GM23338 (cell line): Measurements from ENCODE around the gene DCLK1. TPM values are rescaled to one million over a fixed set of nuclear protein-coding genes. Genes with fewer than 3 reads are reported as not detected.

Experiments
- ATAC-seq: fragments of 200-7000 bp; cut with Tn5 transposase; 3 replicates; pipeline ENCODE4 v1.9.1; 2020
- DNase-seq: peaks from one replicate; pipeline ENCODE4 v3.0.0-alpha.2; 2015; ENCODE audit warnings: low spot score
- H2AFZ ChIP-seq: fragments of 200-600 bp; sonication (generic); 2 replicates; pipeline ENCODE4 v1.8.0; 2016; ENCODE audit warnings: antibody characterized with exemption, mild to moderate bottlenecking, moderate library complexity
- H3F3A ChIP-seq: fragments of 200-600 bp; sonication (generic); replicated peaks from 2 replicates; pipeline ENCODE4 v1.8.0; 2017; ENCODE audit warnings: antibody characterized with exemption, mixed run types, low read depth
- H3K27ac ChIP-seq: fragments of 200-600 bp; sonication (generic); 2 replicates; pipeline ENCODE4 v1.6.1; 2016; ENCODE audit warnings: low read depth
- H3K27me3 ChIP-seq: fragments of 200-600 bp; sonication (generic); 2 replicates; pipeline ENCODE4 v1.8.0; 2016; ENCODE audit warnings: mild to moderate bottlenecking, mixed run types, moderate library complexity; ENCODE audit not compliant: insufficient read depth
- H3K36me3 ChIP-seq: fragments of 200-600 bp; sonication (generic); 2 replicates; pipeline ENCODE4 v1.8.0; 2016; ENCODE audit warnings: mild to moderate bottlenecking; ENCODE audit not compliant: insufficient read depth
- H3K4me1 ChIP-seq: fragments of 200-600 bp; sonication (generic); 2 replicates; pipeline ENCODE4 v1.8.0; 2016; ENCODE audit warnings: mild to moderate bottlenecking, moderate library complexity; ENCODE audit not compliant: insufficient read depth
- H3K4me2 ChIP-seq: fragments of 200-600 bp; sonication (generic); 2 replicates; pipeline ENCODE4 v1.7.1; 2017; ENCODE audit warnings: mixed run types
- H3K4me3 ChIP-seq: fragments of 200-600 bp; sonication (generic); 2 replicates; pipeline ENCODE4 v1.6.1; 2016; ENCODE audit warnings: mixed run types
- H3K79me2 ChIP-seq: fragments of 200-600 bp; sonication (generic); replicated peaks from 2 replicates; pipeline ENCODE4 v1.8.0; 2017; ENCODE audit warnings: mild to moderate bottlenecking; ENCODE audit not compliant: insufficient read depth
- H3K9me2 ChIP-seq: fragments of 200-600 bp; sonication (generic); 2 replicates; pipeline ENCODE4 v1.8.0; 2017; ENCODE audit not compliant: insufficient read depth
- H4K20me1 ChIP-seq: fragments of 200-600 bp; sonication (generic); replicated peaks from 2 replicates; pipeline ENCODE4 v1.8.0; 2017; ENCODE audit warnings: mild to moderate bottlenecking; ENCODE audit not compliant: insufficient read depth
- H3K27ac Mint-ChIP-seq: 2 replicates; pipeline ENCODE4 v1.8.0; 2020; ENCODE audit warnings: inconsistent platforms, mild to moderate bottlenecking, moderate library complexity, mixed read lengths
- H3K27me3 Mint-ChIP-seq: 3 replicates; pipeline ENCODE4 v1.8.0; 2022; ENCODE audit warnings: low read depth, mild to moderate bottlenecking, moderate library complexity, mixed read lengths, inconsistent platforms; ENCODE audit not compliant: insufficient read depth, poor library complexity
- H3K36me3 Mint-ChIP-seq: 3 replicates; pipeline ENCODE4 v1.8.0; 2021; ENCODE audit warnings: low read depth, mild to moderate bottlenecking, inconsistent platforms, moderate library complexity, mixed read lengths
- H3K4me1 Mint-ChIP-seq: 3 replicates; pipeline ENCODE4 v1.8.0; 2020; ENCODE audit warnings: mild to moderate bottlenecking, inconsistent platforms, mixed read lengths
- H3K4me3 Mint-ChIP-seq: 3 replicates; pipeline ENCODE4 v1.8.0; 2021; ENCODE audit warnings: moderate library complexity, mild to moderate bottlenecking, inconsistent platforms, mixed read lengths
- H3K9me3 Mint-ChIP-seq: 3 replicates; pipeline ENCODE4 v1.8.0; 2020; ENCODE audit warnings: moderate library complexity, mild to moderate bottlenecking, inconsistent platforms, mixed read lengths
- CREB1 ChIP-seq: fragments of 250-450 bp; sonication (Bioruptor Pico); IDR thresholded peaks from 2 replicates; pipeline ENCODE4 v1.5.0; 2020; ENCODE audit warnings: low read depth, mild to moderate bottlenecking, moderate library complexity
- EZH2 ChIP-seq: fragments of 200-600 bp; sonication (generic); IDR thresholded peaks from one replicate; pipeline ENCODE4 v1.8.0; 2017; ENCODE audit warnings: antibody characterized with exemption, mild to moderate bottlenecking, low read depth; ENCODE audit not compliant: unreplicated experiment
- EZH2phosphoT487 ChIP-seq: fragments of 200-600 bp; sonication (generic); IDR thresholded peaks from one replicate; pipeline ENCODE4 v1.8.1; 2018; ENCODE audit warnings: antibody characterized with exemption; ENCODE audit not compliant: unreplicated experiment
- POLR2AphosphoS5 ChIP-seq: IDR thresholded peaks from 2 replicates; pipeline ENCODE4 v1.6.1; 2016; ENCODE audit warnings: antibody characterized with exemption, low read depth
- STAT1 ChIP-seq: IDR thresholded peaks from one replicate; pipeline ENCODE4 v1.6.1; 2016; ENCODE audit warnings: antibody characterized with exemption; ENCODE audit not compliant: unreplicated experiment
- ZNF114 ChIP-seq: fragments of 250-450 bp; sonication (Bioruptor Pico); IDR thresholded peaks from 2 replicates; pipeline ENCODE4 v1.5.0; 2020; ENCODE audit warnings: mild to moderate bottlenecking, moderate library complexity
- ZNF331 ChIP-seq: fragments of 250-450 bp; sonication (Bioruptor Pico); IDR thresholded peaks from 2 replicates; pipeline ENCODE4 v1.5.0; 2020; ENCODE audit warnings: low read depth, mild to moderate bottlenecking, moderate library complexity
- polyA plus RNA-seq: library from polyadenylated mRNA; unstranded; fragments of >200 nt; fragmentation: Nextera tagmentation; extraction: Ambion mirVana; gene quantifications from 2 replicates; pipeline ENCODE4 v1.2.1, GENCODE V29; 2016
- total RNA-seq: library from RNA; depleted of rRNA; stranded (reverse); fragments of >200 nt; shearing (Covaris generic); gene quantifications from 2 replicates; pipeline ENCODE4 v1.2.3, GENCODE V29; 2014
- TF ChIP-seq, protein P1 (sequence below): fragments of 250-450 bp; sonication (Bioruptor Pico); IDR thresholded peaks from 2 replicates; pipeline ENCODE4 v1.5.0; 2020; ENCODE audit warnings: mild to moderate bottlenecking, moderate library complexity
- TF ChIP-seq, protein P2 (sequence below): IDR thresholded peaks from 2 replicates; pipeline ENCODE4 v1.6.1; 2016; ENCODE audit warnings: antibody characterized with exemption
- TF ChIP-seq, protein P3 (sequence below): IDR thresholded peaks from one replicate; pipeline ENCODE4 v1.6.1; 2018; ENCODE audit warnings: antibody characterized with exemption; ENCODE audit not compliant: unreplicated experiment

The DCLK1 gene
- total and polyA plus RNA-seq, 2 experiments from 2014 or later = 13.1 to 57.7 TPM

DNA sequence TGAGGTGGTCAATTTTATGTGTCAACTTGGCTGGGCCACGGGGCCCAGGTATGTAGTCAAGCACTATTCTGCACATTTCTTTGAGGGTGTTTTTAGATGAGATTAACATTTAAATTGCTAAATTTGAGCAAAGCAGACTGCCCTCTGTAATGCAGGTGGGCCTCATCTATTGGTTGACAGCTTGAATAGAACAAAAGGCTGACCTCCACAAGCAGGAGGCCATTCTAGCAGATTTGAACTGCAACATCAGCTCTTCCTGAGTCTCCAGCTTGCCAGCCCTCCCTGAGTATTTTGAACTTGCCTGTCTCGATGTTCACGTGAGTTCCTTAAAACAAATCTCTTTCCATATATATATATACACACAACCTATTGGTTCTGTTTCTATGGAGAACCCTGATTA is 134.8 kb downstream of the DCLK1 start:
- no peaks in the 10 kb centered on the region for H4K20me1 ChIP-seq
- H3K4me3 ChIP-seq = peak overlapping the region; percentile 21
- TF ChIP-seq, protein P1, sequence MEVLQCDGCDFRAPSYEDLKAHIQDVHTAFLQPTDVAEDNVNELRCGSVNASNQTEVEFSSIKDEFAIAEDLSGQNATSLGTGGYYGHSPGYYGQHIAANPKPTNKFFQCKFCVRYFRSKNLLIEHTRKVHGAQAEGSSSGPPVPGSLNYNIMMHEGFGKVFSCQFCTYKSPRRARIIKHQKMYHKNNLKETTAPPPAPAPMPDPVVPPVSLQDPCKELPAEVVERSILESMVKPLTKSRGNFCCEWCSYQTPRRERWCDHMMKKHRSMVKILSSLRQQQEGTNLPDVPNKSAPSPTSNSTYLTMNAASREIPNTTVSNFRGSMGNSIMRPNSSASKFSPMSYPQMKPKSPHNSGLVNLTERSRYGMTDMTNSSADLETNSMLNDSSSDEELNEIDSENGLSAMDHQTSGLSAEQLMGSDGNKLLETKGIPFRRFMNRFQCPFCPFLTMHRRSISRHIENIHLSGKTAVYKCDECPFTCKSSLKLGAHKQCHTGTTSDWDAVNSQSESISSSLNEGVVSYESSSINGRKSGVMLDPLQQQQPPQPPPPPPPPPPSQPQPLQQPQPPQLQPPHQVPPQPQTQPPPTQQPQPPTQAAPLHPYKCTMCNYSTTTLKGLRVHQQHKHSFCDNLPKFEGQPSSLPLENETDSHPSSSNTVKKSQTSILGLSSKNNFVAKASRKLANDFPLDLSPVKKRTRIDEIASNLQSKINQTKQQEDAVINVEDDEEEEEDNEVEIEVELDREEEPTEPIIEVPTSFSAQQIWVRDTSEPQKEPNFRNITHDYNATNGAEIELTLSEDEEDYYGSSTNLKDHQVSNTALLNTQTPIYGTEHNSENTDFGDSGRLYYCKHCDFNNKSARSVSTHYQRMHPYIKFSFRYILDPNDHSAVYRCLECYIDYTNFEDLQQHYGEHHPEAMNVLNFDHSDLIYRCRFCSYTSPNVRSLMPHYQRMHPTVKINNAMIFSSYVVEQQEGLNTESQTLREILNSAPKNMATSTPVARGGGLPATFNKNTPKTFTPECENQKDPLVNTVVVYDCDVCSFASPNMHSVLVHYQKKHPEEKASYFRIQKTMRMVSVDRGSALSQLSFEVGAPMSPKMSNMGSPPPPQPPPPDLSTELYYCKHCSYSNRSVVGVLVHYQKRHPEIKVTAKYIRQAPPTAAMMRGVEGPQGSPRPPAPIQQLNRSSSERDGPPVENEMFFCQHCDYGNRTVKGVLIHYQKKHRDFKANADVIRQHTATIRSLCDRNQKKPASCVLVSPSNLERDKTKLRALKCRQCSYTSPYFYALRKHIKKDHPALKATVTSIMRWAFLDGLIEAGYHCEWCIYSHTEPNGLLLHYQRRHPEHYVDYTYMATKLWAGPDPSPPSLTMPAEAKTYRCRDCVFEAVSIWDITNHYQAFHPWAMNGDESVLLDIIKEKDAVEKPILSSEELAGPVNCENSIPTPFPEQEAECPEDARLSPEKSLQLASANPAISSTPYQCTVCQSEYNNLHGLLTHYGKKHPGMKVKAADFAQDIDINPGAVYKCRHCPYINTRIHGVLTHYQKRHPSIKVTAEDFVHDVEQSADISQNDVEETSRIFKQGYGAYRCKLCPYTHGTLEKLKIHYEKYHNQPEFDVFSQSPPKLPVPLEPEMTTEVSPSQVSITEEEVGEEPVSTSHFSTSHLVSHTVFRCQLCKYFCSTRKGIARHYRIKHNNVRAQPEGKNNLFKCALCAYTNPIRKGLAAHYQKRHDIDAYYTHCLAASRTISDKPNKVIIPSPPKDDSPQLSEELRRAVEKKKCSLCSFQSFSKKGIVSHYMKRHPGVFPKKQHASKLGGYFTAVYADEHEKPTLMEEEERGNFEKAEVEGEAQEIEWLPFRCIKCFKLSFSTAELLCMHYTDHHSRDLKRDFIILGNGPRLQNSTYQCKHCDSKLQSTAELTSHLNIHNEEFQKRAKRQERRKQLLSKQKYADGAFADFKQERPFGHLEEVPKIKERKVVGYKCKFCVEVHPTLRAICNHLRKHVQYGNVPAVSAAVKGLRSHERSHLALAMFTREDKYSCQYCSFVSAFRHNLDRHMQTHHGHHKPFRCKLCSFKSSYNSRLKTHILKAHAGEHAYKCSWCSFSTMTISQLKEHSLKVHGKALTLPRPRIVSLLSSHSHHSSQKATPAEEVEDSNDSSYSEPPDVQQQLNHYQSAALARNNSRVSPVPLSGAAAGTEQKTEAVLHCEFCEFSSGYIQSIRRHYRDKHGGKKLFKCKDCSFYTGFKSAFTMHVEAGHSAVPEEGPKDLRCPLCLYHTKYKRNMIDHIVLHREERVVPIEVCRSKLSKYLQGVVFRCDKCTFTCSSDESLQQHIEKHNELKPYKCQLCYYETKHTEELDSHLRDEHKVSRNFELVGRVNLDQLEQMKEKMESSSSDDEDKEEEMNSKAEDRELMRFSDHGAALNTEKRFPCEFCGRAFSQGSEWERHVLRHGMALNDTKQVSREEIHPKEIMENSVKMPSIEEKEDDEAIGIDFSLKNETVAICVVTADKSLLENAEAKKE (CRISPR knock-in tag) = no peak
- no peak for TF ChIP-seq ZNF331 (CRISPR knock-in tag)
- no peaks in the 10 kb centered on the region for H3K27me3 ChIP-seq
- no peaks in the 10 kb centered on the region for H3K9me3 Mint-ChIP-seq
- DNase-seq (no peak), ATAC-seq (no peak; the same call in 2 of the 3 replicates)
- no peaks in the 10 kb centered on the region for H3K79me2 ChIP-seq
- H3K27me3 Mint-ChIP-seq = peaks cover 3% of the 10 kb centered on the region
- H3K4me1 Mint-ChIP-seq = peaks cover 47% of the 10 kb centered on the region
- H3K27ac ChIP-seq = peak overlapping the region; percentile 36; the same call in 1 of the 2 replicates
- H3F3A ChIP-seq = no peaks in the 10 kb centered on the region
- H3K4me1 ChIP-seq = peaks cover 64% of the 10 kb centered on the region
- no peaks in the 10 kb centered on the region for H3K36me3 ChIP-seq
- peak overlapping the region; percentile 66 for H3K4me2 ChIP-seq
- H3K27ac Mint-ChIP-seq = no peak overlapping the region
- no peaks in the 10 kb centered on the region for H3K36me3 Mint-ChIP-seq
- H2AFZ ChIP-seq = no peak overlapping the region
- H3K9me2 ChIP-seq = peaks cover 5% of the 10 kb centered on the region; the same call in 1 of the 2 replicates
- H3K4me3 Mint-ChIP-seq = no peak overlapping the region

DNA sequence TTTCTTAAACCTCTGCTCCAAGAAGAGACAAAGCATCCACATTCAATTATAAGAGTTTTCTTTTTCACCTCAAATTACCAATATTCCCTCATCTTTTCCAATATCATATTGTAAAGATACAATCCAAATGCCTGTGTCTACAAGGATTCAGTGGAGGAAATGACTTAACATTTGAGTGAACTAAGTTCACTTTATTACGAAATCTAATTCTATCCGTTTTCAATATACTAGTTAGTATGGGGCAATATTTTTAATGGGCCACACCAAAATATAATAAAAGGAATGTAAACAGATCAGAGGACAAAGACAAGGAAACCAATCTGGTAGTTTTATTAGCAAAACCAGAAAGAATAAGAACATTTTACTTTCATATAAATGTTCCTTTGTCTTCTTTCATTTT is 136.0 kb downstream of the DCLK1 start:
- Histone ChIP-seq H3F3A (no peaks in the 10 kb centered on the region), H4K20me1 (no peaks in the 10 kb centered on the region), H3K27me3 (no peaks in the 10 kb centered on the region), H3K27ac (peak overlapping the region; percentile 32; the same call in 1 of the 2 replicates), H3K4me3 (no peak overlapping the region), H2AFZ (no peak overlapping the region), H3K36me3 (no peaks in the 10 kb centered on the region), H3K4me1 (peaks cover 64% of the 10 kb centered on the region), H3K79me2 (no peaks in the 10 kb centered on the region), H3K9me2 (peaks cover 7% of the 10 kb centered on the region), H3K4me2 (peak overlapping the region; percentile 41)
- ATAC-seq (no peak), DNase-seq (no peak)
- peaks cover 3% of the 10 kb centered on the region for H3K27me3 Mint-ChIP-seq
- no peak overlapping the region for H3K27ac Mint-ChIP-seq
- H3K9me3 Mint-ChIP-seq = no peaks in the 10 kb centered on the region
- peaks cover 47% of the 10 kb centered on the region for H3K4me1 Mint-ChIP-seq
- no peak overlapping the region for H3K4me3 Mint-ChIP-seq
- no peaks in the 10 kb centered on the region for H3K36me3 Mint-ChIP-seq
- TF ChIP-seq ZNF114 (no peak), STAT1 (no peak), EZH2 (no peak), ZNF331 (CRISPR knock-in tag) (no peak), EZH2phosphoT487 (no peak), CREB1 (CRISPR knock-in tag) (no peak), POLR2AphosphoS5 (no peak)
- TF ChIP-seq, protein P2, sequence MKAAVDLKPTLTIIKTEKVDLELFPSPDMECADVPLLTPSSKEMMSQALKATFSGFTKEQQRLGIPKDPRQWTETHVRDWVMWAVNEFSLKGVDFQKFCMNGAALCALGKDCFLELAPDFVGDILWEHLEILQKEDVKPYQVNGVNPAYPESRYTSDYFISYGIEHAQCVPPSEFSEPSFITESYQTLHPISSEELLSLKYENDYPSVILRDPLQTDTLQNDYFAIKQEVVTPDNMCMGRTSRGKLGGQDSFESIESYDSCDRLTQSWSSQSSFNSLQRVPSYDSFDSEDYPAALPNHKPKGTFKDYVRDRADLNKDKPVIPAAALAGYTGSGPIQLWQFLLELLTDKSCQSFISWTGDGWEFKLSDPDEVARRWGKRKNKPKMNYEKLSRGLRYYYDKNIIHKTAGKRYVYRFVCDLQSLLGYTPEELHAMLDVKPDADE = no peak
- TF ChIP-seq, protein P3, sequence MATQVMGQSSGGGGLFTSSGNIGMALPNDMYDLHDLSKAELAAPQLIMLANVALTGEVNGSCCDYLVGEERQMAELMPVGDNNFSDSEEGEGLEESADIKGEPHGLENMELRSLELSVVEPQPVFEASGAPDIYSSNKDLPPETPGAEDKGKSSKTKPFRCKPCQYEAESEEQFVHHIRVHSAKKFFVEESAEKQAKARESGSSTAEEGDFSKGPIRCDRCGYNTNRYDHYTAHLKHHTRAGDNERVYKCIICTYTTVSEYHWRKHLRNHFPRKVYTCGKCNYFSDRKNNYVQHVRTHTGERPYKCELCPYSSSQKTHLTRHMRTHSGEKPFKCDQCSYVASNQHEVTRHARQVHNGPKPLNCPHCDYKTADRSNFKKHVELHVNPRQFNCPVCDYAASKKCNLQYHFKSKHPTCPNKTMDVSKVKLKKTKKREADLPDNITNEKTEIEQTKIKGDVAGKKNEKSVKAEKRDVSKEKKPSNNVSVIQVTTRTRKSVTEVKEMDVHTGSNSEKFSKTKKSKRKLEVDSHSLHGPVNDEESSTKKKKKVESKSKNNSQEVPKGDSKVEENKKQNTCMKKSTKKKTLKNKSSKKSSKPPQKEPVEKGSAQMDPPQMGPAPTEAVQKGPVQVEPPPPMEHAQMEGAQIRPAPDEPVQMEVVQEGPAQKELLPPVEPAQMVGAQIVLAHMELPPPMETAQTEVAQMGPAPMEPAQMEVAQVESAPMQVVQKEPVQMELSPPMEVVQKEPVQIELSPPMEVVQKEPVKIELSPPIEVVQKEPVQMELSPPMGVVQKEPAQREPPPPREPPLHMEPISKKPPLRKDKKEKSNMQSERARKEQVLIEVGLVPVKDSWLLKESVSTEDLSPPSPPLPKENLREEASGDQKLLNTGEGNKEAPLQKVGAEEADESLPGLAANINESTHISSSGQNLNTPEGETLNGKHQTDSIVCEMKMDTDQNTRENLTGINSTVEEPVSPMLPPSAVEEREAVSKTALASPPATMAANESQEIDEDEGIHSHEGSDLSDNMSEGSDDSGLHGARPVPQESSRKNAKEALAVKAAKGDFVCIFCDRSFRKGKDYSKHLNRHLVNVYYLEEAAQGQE = no peak
